HCT116 (cell line): ENCODE data around the gene CCDC112. TPM values are rescaled to one million over a fixed set of nuclear protein-coding genes. Genes with fewer than 3 reads are reported as not detected.

Experiments used
- ATAC-seq: fragments of 200-7000 bp; cut with Tn5 transposase; 2 replicates; pipeline ENCODE4 v1.9.1; 2020; ENCODE audit warnings: mild to moderate bottlenecking, moderate library complexity
- BruUV-seq: library from RNA; stranded (reverse); fragments of 400-500 nt; replicated peaks from 2 replicates; lab custom pipeline; 2021; lab: Mats Ljungman, UMichigan
- CTCF ChIA-PET: fragments of 300-600 bp; sonication (Branson Sonifier 250); formaldehyde crosslinking; loops from one replicate; lab custom pipeline; 2021; ENCODE audit warnings: antibody characterized with exemption; lab: Charles Lee
- POLR2A ChIA-PET: fragments of 300-600, 350-600 bp; sonication (Branson Sonifier 250); formaldehyde crosslinking; loops from one replicate; lab custom pipeline; 2021; ENCODE audit warnings: antibody characterized with exemption; lab: Charles Lee
- RAD21 ChIA-PET, 2 experiments: fragments of 300-600 bp; sonication (Branson Sonifier 250); formaldehyde crosslinking; loops; one replicate each; lab custom pipeline; 2023; ENCODE audit warnings: low total read pairs in 2 of 2; ENCODE audit not compliant: uncharacterized antibody in 2 of 2, unreplicated experiment in 2 of 2, low non-redundant PET in 1 of 2; lab: Charles Lee
- DNase-seq: peaks from one replicate; pipeline ENCODE4 v3.0.0-alpha.2; 2010; ENCODE audit warnings: low read depth, low spot score
- H2AFZ ChIP-seq: fragments of 200-600 bp; shearing (Covaris generic), sonication (generic); 2 replicates; pipeline ENCODE4 v1.6.1; 2017; ENCODE audit warnings: low read depth, mixed run types, mixed read lengths, antibody characterized with exemption, low read length; ENCODE audit not compliant: poor library complexity, severe bottlenecking
- H3K27ac ChIP-seq: 2 replicates; pipeline ENCODE4 v1.5.1; 2012; ENCODE audit warnings: low read depth, low read length
- H3K27me3 ChIP-seq: fragments of 200-600 bp; sonication (generic); 2 replicates; pipeline ENCODE4 v1.6.1; 2016; ENCODE audit warnings: mixed run types, low read length, mixed read lengths; ENCODE audit not compliant: insufficient read depth
- H3K36me3 ChIP-seq, 2 experiments: fragments of 200-500 bp in 1 of 2; fragments of 200-600 bp in 1 of 2; sonication (Bioruptor generic) in 1 of 2; sonication (generic) in 1 of 2; 2 replicates each; pipeline versions ENCODE4 v1.5.1 to v1.6.1; 2014 to 2016; ENCODE audit warnings: low read length in 2 of 2, inconsistent platforms in 1 of 2, mixed read lengths in 1 of 2, mixed run types in 1 of 2; ENCODE audit not compliant: insufficient read depth in 2 of 2, control insufficient read depth in 1 of 2
- H3K4me1 ChIP-seq, 2 experiments: fragments of 200-600 bp in 1 of 2; sonication (generic) in 1 of 2; 2 replicates each; pipeline versions ENCODE4 v1.5.1 to v1.6.1; 2012 to 2017; ENCODE audit warnings: low read length in 2 of 2, inconsistent platforms in 1 of 2, mild to moderate bottlenecking in 1 of 2, mixed read lengths in 1 of 2, mixed run types in 1 of 2, moderate library complexity in 1 of 2; ENCODE audit not compliant: insufficient read depth in 2 of 2, control insufficient read depth in 1 of 2
- H3K4me2 ChIP-seq: fragments of 200-600 bp; sonication (generic); 2 replicates; pipeline ENCODE4 v1.6.1; 2017; ENCODE audit warnings: mixed run types, low read length, mixed read lengths
- H3K4me3 ChIP-seq, 2 experiments: fragments of 200-600 bp in 1 of 2; sonication (generic) in 1 of 2; replicated peaks in 1 of 2; 2 replicates each; pipeline ENCODE4 v1.5.1; 2011 to 2016; ENCODE audit warnings: low read length in 2 of 2, control low read depth in 1 of 2, low read depth in 1 of 2, mild to moderate bottlenecking in 1 of 2, mixed read lengths in 1 of 2, mixed run types in 1 of 2
- H3K79me2 ChIP-seq: fragments of 200-600 bp; sonication (generic); 2 replicates; pipeline ENCODE4 v1.6.1; 2017; ENCODE audit warnings: mild to moderate bottlenecking, mixed run types, low read length, moderate library complexity, mixed read lengths; ENCODE audit not compliant: insufficient read depth
- H3K9ac ChIP-seq: fragments of 200-600 bp; sonication (generic); 2 replicates; pipeline ENCODE4 v1.6.1; 2016; ENCODE audit warnings: low read length, mixed read lengths
- H3K9me2 ChIP-seq: fragments of 200-600 bp; sonication (generic), shearing (Covaris generic); 2 replicates; pipeline ENCODE4 v1.6.1; 2017; ENCODE audit warnings: mixed run types, mild to moderate bottlenecking, moderate library complexity; ENCODE audit not compliant: insufficient read depth
- H3K9me3 ChIP-seq, 2 experiments: fragments of 200-500 bp in 1 of 2; fragments of 200-600 bp in 1 of 2; sonication (Bioruptor generic) in 1 of 2; sonication (generic) in 1 of 2; 2 replicates each; pipeline ENCODE4 v1.6.1; 2014 to 2017; ENCODE audit warnings: low read length in 2 of 2, mixed read lengths in 2 of 2, inconsistent platforms in 1 of 2, low read depth in 1 of 2, mild to moderate bottlenecking in 1 of 2, mixed run types in 1 of 2, moderate library complexity in 1 of 2; ENCODE audit not compliant: control insufficient read depth in 1 of 2, insufficient read depth in 1 of 2
- H4K20me1 ChIP-seq: fragments of 200-600 bp; sonication (generic), shearing (Covaris generic); 2 replicates; pipeline ENCODE4 v1.6.1; 2017; ENCODE audit warnings: mixed run types, mild to moderate bottlenecking, moderate library complexity; ENCODE audit not compliant: insufficient read depth
- CEBPB ChIP-seq: IDR thresholded peaks from 2 replicates; pipeline ENCODE4 v1.6.1; 2012; ENCODE audit warnings: low read depth
- EGR1 ChIP-seq: IDR thresholded peaks from 2 replicates; pipeline ENCODE4 v1.6.1; 2012; ENCODE audit warnings: low read depth
- EZH2 ChIP-seq: fragments of 200-600 bp; sonication (generic); IDR thresholded peaks from 2 replicates; pipeline ENCODE4 v1.6.1; 2017; ENCODE audit warnings: antibody characterized with exemption, mixed run types
- POLR2A ChIP-seq: IDR thresholded peaks from 2 replicates; pipeline ENCODE4 v1.7.0; 2011; ENCODE audit warnings: borderline replicate concordance; ENCODE audit not compliant: insufficient read depth, insufficient read length; ENCODE audit errors: extremely low read depth
- RAD21 ChIP-seq: IDR thresholded peaks from 2 replicates; pipeline ENCODE4 v1.6.1; 2012; ENCODE audit warnings: low read depth, mild to moderate bottlenecking
- SIN3A ChIP-seq: IDR thresholded peaks from 2 replicates; pipeline ENCODE4 v1.6.1; 2012; ENCODE audit warnings: low read depth
- SRF ChIP-seq: IDR thresholded peaks from 2 replicates; pipeline ENCODE4 v1.6.1; 2012; ENCODE audit warnings: low read depth
- YY1 ChIP-seq: IDR thresholded peaks from 2 replicates; pipeline ENCODE4 v1.6.1; 2011; ENCODE audit warnings: low read length, low read depth, moderate library complexity, mild to moderate bottlenecking; ENCODE audit not compliant: insufficient replicate concordance; ENCODE audit errors: extremely low read depth
- ZNF274 ChIP-seq: fragments of 200-500 bp; sonication (Bioruptor generic); IDR thresholded peaks from 2 replicates; pipeline ENCODE4 v1.6.1; 2014; ENCODE audit warnings: mild to moderate bottlenecking, low read depth, low read length, inconsistent platforms
- intact Hi-C: fragments of 100-400 bp; cut with micrococcal nuclease; formaldehyde crosslinking; loops from 2 replicates; pipeline ENCODE4 v1.10.0; 2022
- total RNA-seq: library from RNA; stranded (reverse); gene quantifications from one replicate; pipeline ENCODE4 v1.2.1, GENCODE V29; 2021; ENCODE audit not compliant: unreplicated experiment
- TF ChIP-seq, protein P1 (sequence below): IDR thresholded peaks from 2 replicates; pipeline ENCODE4 v1.6.1; 2011; ENCODE audit warnings: mild to moderate bottlenecking, low read length, moderate library complexity; ENCODE audit not compliant: insufficient replicate concordance; ENCODE audit errors: extremely low read depth
- TF ChIP-seq, protein P2 (sequence below): IDR thresholded peaks from 2 replicates; pipeline ENCODE4 v1.6.1; 2012
- TF ChIP-seq, protein P3 (sequence below), 3 experiments: fragments of 200-600 bp in 1 of 3; sonication (generic) in 1 of 3; IDR thresholded peaks in 2 of 3; conservative IDR thresholded peaks in 1 of 3; 2 replicates each; pipeline ENCODE4 v1.5.1; 2012 to 2017; ENCODE audit warnings: low read depth in 2 of 3, low read length in 2 of 3, antibody characterized with exemption in 1 of 3, borderline replicate concordance in 1 of 3, control low read depth in 1 of 3, mild to moderate bottlenecking in 1 of 3, mixed read lengths in 1 of 3, mixed run types in 1 of 3, moderate library complexity in 1 of 3; ENCODE audit not compliant: insufficient read depth in 1 of 3
- TF ChIP-seq, protein P4 (sequence below): IDR thresholded peaks from 2 replicates; pipeline ENCODE4 v1.6.1; 2012
- TF ChIP-seq, protein P5 (sequence below): IDR thresholded peaks from 2 replicates; pipeline ENCODE4 v1.6.1; 2012; ENCODE audit warnings: low read depth

CCDC112 gene
- total RNA-seq, 1 experiment from 2014 or later = 13.7 TPM

DNA sequence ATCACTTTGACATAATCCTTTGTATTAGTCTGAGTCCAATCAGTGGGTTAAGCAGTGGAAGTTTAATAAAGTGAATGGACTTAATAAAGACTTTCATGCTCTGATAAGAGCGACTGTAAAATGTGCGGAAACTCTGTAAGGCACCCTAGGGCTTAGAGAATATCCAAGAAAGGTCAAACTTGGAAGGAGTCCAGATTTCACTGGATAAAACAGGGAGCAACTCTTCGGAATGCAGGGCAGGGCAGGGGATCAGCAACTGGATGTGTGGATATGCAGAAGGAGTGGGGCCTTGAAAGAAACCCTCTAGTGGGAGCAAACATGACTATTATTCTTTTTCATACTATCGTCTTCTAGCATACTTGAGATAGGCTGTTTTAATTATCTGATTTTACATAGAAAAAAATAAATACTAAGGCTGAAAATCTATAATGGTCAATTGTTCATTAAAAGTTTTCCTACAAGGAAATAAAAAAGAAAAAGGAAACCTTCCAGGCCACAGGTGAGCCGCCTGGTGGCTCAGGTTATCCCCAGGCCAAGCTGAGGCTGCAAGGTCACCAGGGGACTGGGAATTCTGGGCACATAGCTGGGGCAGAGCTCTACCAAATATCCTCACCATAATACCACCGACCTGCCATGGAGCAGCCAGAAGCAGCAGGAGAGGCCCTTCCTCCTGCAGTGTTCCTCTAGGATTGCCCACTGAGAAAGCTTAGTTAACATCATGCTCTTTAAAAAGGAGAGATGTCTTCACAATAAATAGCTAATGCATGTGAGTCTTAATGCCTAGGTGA is 46.3 kb upstream of the CCDC112 start:
- no peaks in the 10 kb centered on the region for H3K9me2 ChIP-seq
- ChIA-PET POLR2A (interaction anchor here (1.2 kb wide), 1 partner anchor 12 kb away, joined by 3 read pairs; no protein-coding TSS in a partner anchor), CTCF (no interaction called here), RAD21 (no interaction called here)
- ATAC-seq (no peak), DNase-seq (no peak)
- intact Hi-C loops = loop anchor here (10.0 kb wide), 1 partner anchor 1118 kb away; no protein-coding TSS in a partner anchor
- H3K4me1 ChIP-seq = no peaks in the 10 kb centered on the region
- H2AFZ ChIP-seq = no peak overlapping the region
- no peaks in the 10 kb centered on the region for H4K20me1 ChIP-seq
- no peaks in the 10 kb centered on the region for H3K27me3 ChIP-seq
- H3K4me2 ChIP-seq = no peak overlapping the region
- H3K79me2 ChIP-seq = no peaks in the 10 kb centered on the region
- no peak overlapping the region for H3K4me3 ChIP-seq
- H3K27ac ChIP-seq = no peak overlapping the region
- H3K36me3 ChIP-seq = no peaks in the 10 kb centered on the region
- no TSS peak for BruUV-seq
- no peak overlapping the region for H3K9ac ChIP-seq
- no peaks in the 10 kb centered on the region for H3K9me3 ChIP-seq
- TF ChIP-seq ZNF274 (no peak), SRF (no peak), EGR1 (no peak), CEBPB (no peak), POLR2A (no peak), EZH2 (no peak), SIN3A (no peak), YY1 (no peak), RAD21 (no peak)
- TF ChIP-seq, protein P1, sequence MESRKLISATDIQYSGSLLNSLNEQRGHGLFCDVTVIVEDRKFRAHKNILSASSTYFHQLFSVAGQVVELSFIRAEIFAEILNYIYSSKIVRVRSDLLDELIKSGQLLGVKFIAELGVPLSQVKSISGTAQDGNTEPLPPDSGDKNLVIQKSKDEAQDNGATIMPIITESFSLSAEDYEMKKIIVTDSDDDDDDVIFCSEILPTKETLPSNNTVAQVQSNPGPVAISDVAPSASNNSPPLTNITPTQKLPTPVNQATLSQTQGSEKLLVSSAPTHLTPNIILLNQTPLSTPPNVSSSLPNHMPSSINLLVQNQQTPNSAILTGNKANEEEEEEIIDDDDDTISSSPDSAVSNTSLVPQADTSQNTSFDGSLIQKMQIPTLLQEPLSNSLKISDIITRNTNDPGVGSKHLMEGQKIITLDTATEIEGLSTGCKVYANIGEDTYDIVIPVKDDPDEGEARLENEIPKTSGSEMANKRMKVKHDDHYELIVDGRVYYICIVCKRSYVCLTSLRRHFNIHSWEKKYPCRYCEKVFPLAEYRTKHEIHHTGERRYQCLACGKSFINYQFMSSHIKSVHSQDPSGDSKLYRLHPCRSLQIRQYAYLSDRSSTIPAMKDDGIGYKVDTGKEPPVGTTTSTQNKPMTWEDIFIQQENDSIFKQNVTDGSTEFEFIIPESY = no peak
- TF ChIP-seq, protein P2, sequence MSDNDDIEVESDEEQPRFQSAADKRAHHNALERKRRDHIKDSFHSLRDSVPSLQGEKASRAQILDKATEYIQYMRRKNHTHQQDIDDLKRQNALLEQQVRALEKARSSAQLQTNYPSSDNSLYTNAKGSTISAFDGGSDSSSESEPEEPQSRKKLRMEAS = no peak
- TF ChIP-seq, protein P3, sequence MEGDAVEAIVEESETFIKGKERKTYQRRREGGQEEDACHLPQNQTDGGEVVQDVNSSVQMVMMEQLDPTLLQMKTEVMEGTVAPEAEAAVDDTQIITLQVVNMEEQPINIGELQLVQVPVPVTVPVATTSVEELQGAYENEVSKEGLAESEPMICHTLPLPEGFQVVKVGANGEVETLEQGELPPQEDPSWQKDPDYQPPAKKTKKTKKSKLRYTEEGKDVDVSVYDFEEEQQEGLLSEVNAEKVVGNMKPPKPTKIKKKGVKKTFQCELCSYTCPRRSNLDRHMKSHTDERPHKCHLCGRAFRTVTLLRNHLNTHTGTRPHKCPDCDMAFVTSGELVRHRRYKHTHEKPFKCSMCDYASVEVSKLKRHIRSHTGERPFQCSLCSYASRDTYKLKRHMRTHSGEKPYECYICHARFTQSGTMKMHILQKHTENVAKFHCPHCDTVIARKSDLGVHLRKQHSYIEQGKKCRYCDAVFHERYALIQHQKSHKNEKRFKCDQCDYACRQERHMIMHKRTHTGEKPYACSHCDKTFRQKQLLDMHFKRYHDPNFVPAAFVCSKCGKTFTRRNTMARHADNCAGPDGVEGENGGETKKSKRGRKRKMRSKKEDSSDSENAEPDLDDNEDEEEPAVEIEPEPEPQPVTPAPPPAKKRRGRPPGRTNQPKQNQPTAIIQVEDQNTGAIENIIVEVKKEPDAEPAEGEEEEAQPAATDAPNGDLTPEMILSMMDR (IDR thresholded peaks at IDR 0.05 in 2 of 3, conservative IDR thresholded peaks at IDR 0.05 in 1 of 3; ENCODE audit: borderline replicate concordance in 1 of 3, insufficient read depth in 1 of 3, low read depth in 2 of 3, low read length in 2 of 3) = no peak
- TF ChIP-seq, protein P4, sequence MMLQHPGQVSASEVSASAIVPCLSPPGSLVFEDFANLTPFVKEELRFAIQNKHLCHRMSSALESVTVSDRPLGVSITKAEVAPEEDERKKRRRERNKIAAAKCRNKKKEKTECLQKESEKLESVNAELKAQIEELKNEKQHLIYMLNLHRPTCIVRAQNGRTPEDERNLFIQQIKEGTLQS = no peak
- TF ChIP-seq, protein P5, sequence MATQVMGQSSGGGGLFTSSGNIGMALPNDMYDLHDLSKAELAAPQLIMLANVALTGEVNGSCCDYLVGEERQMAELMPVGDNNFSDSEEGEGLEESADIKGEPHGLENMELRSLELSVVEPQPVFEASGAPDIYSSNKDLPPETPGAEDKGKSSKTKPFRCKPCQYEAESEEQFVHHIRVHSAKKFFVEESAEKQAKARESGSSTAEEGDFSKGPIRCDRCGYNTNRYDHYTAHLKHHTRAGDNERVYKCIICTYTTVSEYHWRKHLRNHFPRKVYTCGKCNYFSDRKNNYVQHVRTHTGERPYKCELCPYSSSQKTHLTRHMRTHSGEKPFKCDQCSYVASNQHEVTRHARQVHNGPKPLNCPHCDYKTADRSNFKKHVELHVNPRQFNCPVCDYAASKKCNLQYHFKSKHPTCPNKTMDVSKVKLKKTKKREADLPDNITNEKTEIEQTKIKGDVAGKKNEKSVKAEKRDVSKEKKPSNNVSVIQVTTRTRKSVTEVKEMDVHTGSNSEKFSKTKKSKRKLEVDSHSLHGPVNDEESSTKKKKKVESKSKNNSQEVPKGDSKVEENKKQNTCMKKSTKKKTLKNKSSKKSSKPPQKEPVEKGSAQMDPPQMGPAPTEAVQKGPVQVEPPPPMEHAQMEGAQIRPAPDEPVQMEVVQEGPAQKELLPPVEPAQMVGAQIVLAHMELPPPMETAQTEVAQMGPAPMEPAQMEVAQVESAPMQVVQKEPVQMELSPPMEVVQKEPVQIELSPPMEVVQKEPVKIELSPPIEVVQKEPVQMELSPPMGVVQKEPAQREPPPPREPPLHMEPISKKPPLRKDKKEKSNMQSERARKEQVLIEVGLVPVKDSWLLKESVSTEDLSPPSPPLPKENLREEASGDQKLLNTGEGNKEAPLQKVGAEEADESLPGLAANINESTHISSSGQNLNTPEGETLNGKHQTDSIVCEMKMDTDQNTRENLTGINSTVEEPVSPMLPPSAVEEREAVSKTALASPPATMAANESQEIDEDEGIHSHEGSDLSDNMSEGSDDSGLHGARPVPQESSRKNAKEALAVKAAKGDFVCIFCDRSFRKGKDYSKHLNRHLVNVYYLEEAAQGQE = no peak
